Esophagus squamous epithelium (tissue), 4 donors: ENCODE measurements around the gene SLAMF6.

ENCODE experiments used
- POLR2A ChIP-seq, 4 donors: fragments of 450-650 bp; IDR thresholded peaks; one replicate each; pipeline ENCODE4 v1.6.1; 2017; ENCODE audit warnings: antibody characterized with exemption in 4 of 4, mild to moderate bottlenecking in 4 of 4, moderate library complexity in 3 of 4
- TF ChIP-seq, protein P1 (sequence below), 6 experiments: fragments of 450-650 bp in 4 of 6; fragments of 200-600 bp in 2 of 6; sonication (generic) in 2 of 6; IDR thresholded peaks; one replicate each; pipeline ENCODE4 v1.5.1; 2016 to 2019; ENCODE audit warnings: antibody characterized with exemption in 6 of 6, mild to moderate bottlenecking in 4 of 6, moderate library complexity in 4 of 6

DNA sequence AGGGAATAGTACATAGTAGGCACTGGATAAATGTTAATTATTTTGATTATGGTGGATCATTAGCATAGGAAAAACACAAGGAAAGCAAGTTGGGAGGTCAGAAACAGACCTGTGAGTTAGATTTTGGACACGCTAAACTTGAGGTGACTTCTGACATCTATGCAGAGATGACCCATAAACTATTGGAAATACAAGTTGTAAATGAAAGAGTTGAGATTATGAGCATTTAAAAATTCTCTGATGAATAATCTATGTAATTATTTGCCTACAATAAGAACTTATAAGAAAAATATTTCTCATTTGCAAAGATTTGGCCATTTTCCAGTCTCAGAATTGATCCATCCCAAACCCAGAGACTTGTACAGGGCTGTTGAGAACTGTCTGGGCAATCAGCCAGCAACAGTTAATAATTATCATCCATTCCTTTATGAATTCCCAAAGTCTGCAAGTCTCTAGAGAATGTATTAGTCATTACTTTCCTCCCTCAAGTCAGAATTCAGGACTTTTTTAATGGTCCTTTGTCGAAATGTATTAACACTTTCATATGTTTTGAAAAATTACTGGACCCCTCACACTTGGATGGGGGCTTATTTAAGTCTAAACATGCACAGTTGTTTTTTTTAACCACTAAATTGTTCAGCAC is 19.4 kb upstream of the SLAMF6 start:
- TF ChIP-seq POLR2A (IDR thresholded peaks at IDR 0.05), result no peak
- TF ChIP-seq, protein P1, sequence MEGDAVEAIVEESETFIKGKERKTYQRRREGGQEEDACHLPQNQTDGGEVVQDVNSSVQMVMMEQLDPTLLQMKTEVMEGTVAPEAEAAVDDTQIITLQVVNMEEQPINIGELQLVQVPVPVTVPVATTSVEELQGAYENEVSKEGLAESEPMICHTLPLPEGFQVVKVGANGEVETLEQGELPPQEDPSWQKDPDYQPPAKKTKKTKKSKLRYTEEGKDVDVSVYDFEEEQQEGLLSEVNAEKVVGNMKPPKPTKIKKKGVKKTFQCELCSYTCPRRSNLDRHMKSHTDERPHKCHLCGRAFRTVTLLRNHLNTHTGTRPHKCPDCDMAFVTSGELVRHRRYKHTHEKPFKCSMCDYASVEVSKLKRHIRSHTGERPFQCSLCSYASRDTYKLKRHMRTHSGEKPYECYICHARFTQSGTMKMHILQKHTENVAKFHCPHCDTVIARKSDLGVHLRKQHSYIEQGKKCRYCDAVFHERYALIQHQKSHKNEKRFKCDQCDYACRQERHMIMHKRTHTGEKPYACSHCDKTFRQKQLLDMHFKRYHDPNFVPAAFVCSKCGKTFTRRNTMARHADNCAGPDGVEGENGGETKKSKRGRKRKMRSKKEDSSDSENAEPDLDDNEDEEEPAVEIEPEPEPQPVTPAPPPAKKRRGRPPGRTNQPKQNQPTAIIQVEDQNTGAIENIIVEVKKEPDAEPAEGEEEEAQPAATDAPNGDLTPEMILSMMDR (IDR thresholded peaks at IDR 0.05), result no peak
